HepG2 (cell line): ENCODE measurements around the gene ESYT1. TPM values are rescaled to one million over a fixed set of nuclear protein-coding genes. Genes with fewer than 3 reads are reported as not detected.

ENCODE experiments used
- ATAC-seq: fragments of 200-7000 bp; cut with Tn5 transposase; 3 replicates; pipeline ENCODE4 v1.9.1; 2020; ENCODE audit warnings: mild to moderate bottlenecking, moderate library complexity
- BruUV-seq: library from RNA; stranded (reverse); fragments of 400-500 nt; replicated peaks from 2 replicates; lab custom pipeline; 2021; lab: Mats Ljungman, UMichigan
- CTCF ChIA-PET: fragments of 300-600 bp; formaldehyde crosslinking; extraction: SDS; loops from one replicate; lab custom pipeline; 2021; ENCODE audit warnings: low total read pairs, inconsistent platforms, low intra/inter-chr PET ratio; lab: Yijun Ruan, JAX
- POLR2A ChIA-PET: fragments of 350-600 bp; sonication (Branson Sonifier 250); formaldehyde crosslinking; loops from one replicate; lab custom pipeline; 2020; ENCODE audit warnings: antibody characterized with exemption, inconsistent platforms; lab: Yijun Ruan, JAX
- DNase-seq: peaks from one replicate; pipeline ENCODE4 v3.0.0-alpha.2; 2015; ENCODE audit warnings: low spot score
- FAIRE-seq: peaks from 3 replicates; lab custom pipeline; 2011; peaks lifted over from hg19 to GRCh38; lab: Jason Lieb, UNC
- H2AFZ ChIP-seq: one replicate; pipeline ENCODE4 v1.6.1; 2011; ENCODE audit warnings: low read length, inconsistent platforms
- H3K27ac ChIP-seq: fragments of 300-600 bp; 3 replicates; pipeline ENCODE4 v1.8.0; 2011; ENCODE audit warnings: mixed run types, mild to moderate bottlenecking, mixed read lengths, low read length, inconsistent platforms; ENCODE audit not compliant: insufficient read depth; ENCODE audit errors: extremely low read length
- H3K27me3 ChIP-seq, 2 experiments: fragments of 200-600 bp in 1 of 2; 2 replicates in 1 of 2; 3 replicates in 1 of 2; pipeline versions ENCODE4 v1.6.0 to v1.8.0; 2011; ENCODE audit warnings: low read length in 2 of 2, mild to moderate bottlenecking in 2 of 2, moderate library complexity in 2 of 2, inconsistent platforms in 1 of 2; ENCODE audit not compliant: insufficient read depth in 2 of 2, control insufficient read depth in 1 of 2
- H3K36me3 ChIP-seq, 2 experiments: fragments of 200-600 bp in 1 of 2; replicated peaks in 1 of 2; 2 replicates in 1 of 2; 3 replicates in 1 of 2; pipeline versions ENCODE4 v1.5.1 to v1.8.0; 2011; ENCODE audit warnings: low read length in 2 of 2, inconsistent platforms in 1 of 2; ENCODE audit not compliant: insufficient read depth in 2 of 2, control insufficient read depth in 1 of 2
- H3K4me1 ChIP-seq: 2 replicates; pipeline ENCODE4 v1.5.1; 2012; ENCODE audit warnings: low read length, inconsistent platforms; ENCODE audit not compliant: insufficient read depth
- H3K4me2 ChIP-seq: 2 replicates; pipeline ENCODE4 v1.6.0; 2011; ENCODE audit warnings: low read depth, low read length, inconsistent platforms
- H3K4me3 ChIP-seq, 3 experiments: fragments of 200-600 bp in 1 of 3; sonication (generic), shearing (Covaris generic) in 1 of 3; replicated peaks in 1 of 3; 2 replicates each; pipeline ENCODE4 v1.5.1; 2011 to 2016; ENCODE audit warnings: low read length in 3 of 3, inconsistent platforms in 2 of 3, low read depth in 2 of 3, mild to moderate bottlenecking in 2 of 3, control low read depth in 1 of 3, mixed read lengths in 1 of 3; ENCODE audit not compliant: insufficient read depth in 1 of 3
- H3K79me2 ChIP-seq: one replicate; pipeline ENCODE4 v1.6.1; 2011; ENCODE audit warnings: low read length, inconsistent platforms; ENCODE audit not compliant: insufficient read depth
- H3K9ac ChIP-seq: 2 replicates; pipeline ENCODE4 v1.6.0; 2011; ENCODE audit warnings: mild to moderate bottlenecking, low read depth, low read length, inconsistent platforms; ENCODE audit not compliant: insufficient read depth
- H3K9me3 ChIP-seq: 2 replicates; pipeline ENCODE4 v1.5.1; 2012; ENCODE audit warnings: mild to moderate bottlenecking, low read length
- H4K20me1 ChIP-seq: 2 replicates; pipeline ENCODE4 v1.6.0; 2011; ENCODE audit warnings: inconsistent platforms, mild to moderate bottlenecking, low read length, moderate library complexity; ENCODE audit not compliant: insufficient read depth
- AGO1 ChIP-seq: fragments of 200-400 bp; formaldehyde crosslinking; IDR thresholded peaks from 2 replicates; pipeline ENCODE4 v1.6.1; 2017; ENCODE audit warnings: mild to moderate bottlenecking, low read depth, low read length, moderate library complexity; ENCODE audit not compliant: poor library complexity, severe bottlenecking
- ATF7 ChIP-seq, 2 experiments: fragments of 450-650 bp in 1 of 2; sonication (generic) in 1 of 2; formaldehyde crosslinking in 1 of 2; IDR thresholded peaks; 2 replicates each; pipeline versions ENCODE4 v1.4.0 to v1.6.1; 2016 to 2020; ENCODE audit warnings: antibody characterized with exemption in 1 of 2, mild to moderate bottlenecking in 1 of 2, missing genetic modification reagents in 1 of 2
- FOXA1 ChIP-seq, 2 experiments: fragments of 450-650 bp in 1 of 2; sonication (generic) in 1 of 2; formaldehyde crosslinking in 1 of 2; IDR thresholded peaks; 2 replicates each; pipeline versions ENCODE4 v1.4.0 to v1.6.1; 2016 to 2020; ENCODE audit warnings: missing genetic modification reagents in 1 of 2
- HIVEP1 ChIP-seq: sonication (generic); formaldehyde crosslinking; IDR thresholded peaks from 2 replicates; pipeline ENCODE4 v1.4.0; 2020; ENCODE audit warnings: mild to moderate bottlenecking, missing genetic modification reagents
- HNF4G ChIP-seq, 2 experiments: sonication (generic) in 1 of 2; formaldehyde crosslinking in 1 of 2; IDR thresholded peaks; 2 replicates each; pipeline versions ENCODE4 v1.4.0 to v1.6.1; 2011 to 2020; ENCODE audit warnings: borderline replicate concordance in 2 of 2, low read depth in 2 of 2, mild to moderate bottlenecking in 2 of 2, low read length in 1 of 2, missing genetic modification reagents in 1 of 2, moderate library complexity in 1 of 2
- MTF2 ChIP-seq: sonication (generic); formaldehyde crosslinking; IDR thresholded peaks from 2 replicates; pipeline ENCODE4 v1.5.0; 2020; ENCODE audit warnings: missing genetic modification reagents, borderline replicate concordance
- NFKB2 ChIP-seq: sonication (generic); formaldehyde crosslinking; IDR thresholded peaks from 2 replicates; pipeline ENCODE4 v1.4.0; 2020; ENCODE audit warnings: missing genetic modification reagents, borderline replicate concordance
- PPARG ChIP-seq: conservative IDR thresholded peaks from 2 replicates; pipeline ENCODE4 v1.6.1; 2016; ENCODE audit warnings: missing biosample characterization, missing genetic modification reagents
- SOX5 ChIP-seq: IDR thresholded peaks from 2 replicates; pipeline ENCODE4 v1.6.1; 2016; ENCODE audit warnings: borderline replicate concordance
- SSRP1 ChIP-seq: IDR thresholded peaks from 2 replicates; pipeline ENCODE4 v1.6.1; 2016; ENCODE audit warnings: control low read depth
- ZNF263 ChIP-seq: sonication (generic); formaldehyde crosslinking; IDR thresholded peaks from 2 replicates; pipeline ENCODE4 v1.4.0; 2020; ENCODE audit warnings: missing genetic modification reagents
- ZNF333 ChIP-seq: sonication (generic); formaldehyde crosslinking; IDR thresholded peaks from 2 replicates; pipeline ENCODE4 v1.4.0; 2020; ENCODE audit warnings: mild to moderate bottlenecking, missing genetic modification reagents, borderline replicate concordance
- ZNF891 ChIP-seq: sonication (generic); formaldehyde crosslinking; IDR thresholded peaks from 2 replicates; pipeline ENCODE4 v1.5.0; 2020; ENCODE audit warnings: mild to moderate bottlenecking, missing genetic modification reagents
- WGBS: methylation state at CpG from one replicate; pipeline ENCODE4 v1.1.6; 2017; ENCODE audit warnings: low lambda C conversion rate; 5-methylcytosine and 5-hydroxymethylcytosine counted together
- in situ Hi-C: cut with HindIII; loops from 2 replicates; pipeline ENCODE4 v1.10.0; 2017; ENCODE audit warnings: low pct_unique_long_range_greater_than_20kb; ENCODE audit not compliant: extremely low pct_ligation_motif_present
- intact Hi-C: fragments of 100-400 bp; cut with micrococcal nuclease; formaldehyde crosslinking; loops from one replicate; pipeline ENCODE4 v1.10.0; 2022; ENCODE audit not compliant: unreplicated experiment
- polyA plus RNA-seq, 8 experiments: library from polyadenylated mRNA; depleted of rRNA in 3 of 8; stranded (reverse) in 7 of 8; unstranded in 1 of 8; fragments of >200 nt; fragmentation: Illumina TruSeq in 4 of 8; extraction: Trizol in 4 of 8; gene quantifications; 2 replicates each; pipeline versions ENCODE4 v1.2.1 to v1.2.3, GENCODE V29; 2011 to 2016; ENCODE audit warnings: low read depth in 4 of 8, missing spikeins in 1 of 8, mixed read lengths in 1 of 8; ENCODE audit not compliant: insufficient read depth in 1 of 8
- total RNA-seq, 5 experiments: library from RNA; depleted of rRNA; stranded (reverse); fragments of >200 nt; fragmentation: Illumina TruSeq; extraction: Trizol; gene quantifications; 2 replicates each; pipeline ENCODE4 v1.2.3, GENCODE V29; 2016; ENCODE audit warnings: low read depth in 1 of 5
- TF ChIP-seq, protein P1 (sequence below): sonication (generic); formaldehyde crosslinking; IDR thresholded peaks from 2 replicates; pipeline ENCODE4 v1.4.0; 2020; ENCODE audit warnings: missing genetic modification reagents, borderline replicate concordance
- TF ChIP-seq, protein P2 (sequence below): sonication (generic); formaldehyde crosslinking; IDR thresholded peaks from 2 replicates; pipeline ENCODE4 v1.4.0; 2020; ENCODE audit warnings: missing genetic modification reagents

ESYT1 gene
- total and polyA plus RNA-seq, 2 of the 13 experiments (the other 11 are each of a cell fraction or from before 2014, with no cell fraction given) = 66.9 to 71.0 TPM

DNA sequence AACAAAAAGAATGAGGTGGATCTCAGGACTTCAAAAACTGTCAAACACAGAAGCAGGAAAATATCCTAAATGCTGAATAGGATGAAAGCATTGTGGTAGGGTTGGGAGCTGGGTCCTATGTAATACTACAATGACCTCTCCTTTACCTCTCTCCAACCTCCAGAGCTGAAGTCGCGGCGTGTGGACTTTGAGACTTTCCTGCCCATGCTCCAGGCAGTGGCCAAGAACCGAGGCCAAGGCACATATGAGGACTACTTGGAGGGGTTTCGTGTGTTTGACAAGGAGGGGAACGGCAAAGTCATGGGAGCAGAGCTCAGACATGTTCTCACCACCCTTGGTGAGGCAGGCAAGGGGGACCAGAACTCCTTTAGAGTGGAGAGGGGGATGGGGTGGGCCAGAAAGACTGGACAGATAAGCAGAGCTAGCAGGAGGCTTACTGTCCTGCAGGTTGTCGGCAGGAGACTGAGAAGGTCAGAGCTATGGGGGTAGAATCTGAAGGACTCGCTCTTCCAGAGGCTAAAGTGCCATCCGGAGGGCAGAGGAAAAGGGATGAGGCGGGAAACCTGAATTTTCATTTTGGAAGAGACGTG lies 27.3 kb downstream of the ESYT1 start:
- no peak overlapping the region for H3K4me3 ChIP-seq
- no peaks in the 10 kb centered on the region for H3K9me3 ChIP-seq
- peaks cover 37% of the 10 kb centered on the region for H3K79me2 ChIP-seq
- H3K4me2 ChIP-seq = 0 out of 2 replicates have a peak overlapping the region, but pooled peaks have one; percentile 15
- peaks cover 56% of the 10 kb centered on the region for H3K4me1 ChIP-seq
- WGBS = 68% methylated on average over 11 of the region's 11 CpGs
- POLR2A ChIA-PET = interaction anchor here (0.8 to 2.3 kb wide), 6 partner anchors 27 to 66 kb away, joined by 3 to 17 read pairs (median 4); partner anchors contain the start of genes ESYT1, PA2G4, RNF41 and SMARCC2
- no peak for ATAC-seq
- peak overlapping the region; percentile 44 for H3K27ac ChIP-seq
- CTCF ChIA-PET = no interaction called here
- peaks cover 14% of the 10 kb centered on the region; the same call in 1 of the 2 replicates for H4K20me1 ChIP-seq
- H3K27me3 ChIP-seq = no peaks in the 10 kb centered on the region; a peak in 1 of 5 replicates
- no peak overlapping the region for H3K9ac ChIP-seq
- in situ Hi-C loops = loop anchor here (5.0 kb wide), 1 partner anchor 33 kb away; no protein-coding TSS in a partner anchor
- H3K36me3 ChIP-seq = peaks cover 7 to 10% of the 10 kb centered on the region in 2 experiments
- intact Hi-C loops = loop anchor here (5.0 kb wide), 1 partner anchor 37 kb away; no protein-coding TSS in a partner anchor
- DNase-seq = no peak
- no peak overlapping the region for H2AFZ ChIP-seq
- no peak for FAIRE-seq
- BruUV-seq = no TSS peak
- TF ChIP-seq ZNF333 (CRISPR knock-in tag) = no peak
- TF ChIP-seq ZNF891 (CRISPR knock-in tag) = no peak
- TF ChIP-seq ZNF263 = no peak
- TF ChIP-seq FOXA1 (IDR thresholded peaks at IDR 0.05) = no peak
- TF ChIP-seq FOXA1 (CRISPR knock-in tag; IDR thresholded peaks at IDR 0.05) = no peak
- no peak for TF ChIP-seq AGO1
- TF ChIP-seq, protein P1, sequence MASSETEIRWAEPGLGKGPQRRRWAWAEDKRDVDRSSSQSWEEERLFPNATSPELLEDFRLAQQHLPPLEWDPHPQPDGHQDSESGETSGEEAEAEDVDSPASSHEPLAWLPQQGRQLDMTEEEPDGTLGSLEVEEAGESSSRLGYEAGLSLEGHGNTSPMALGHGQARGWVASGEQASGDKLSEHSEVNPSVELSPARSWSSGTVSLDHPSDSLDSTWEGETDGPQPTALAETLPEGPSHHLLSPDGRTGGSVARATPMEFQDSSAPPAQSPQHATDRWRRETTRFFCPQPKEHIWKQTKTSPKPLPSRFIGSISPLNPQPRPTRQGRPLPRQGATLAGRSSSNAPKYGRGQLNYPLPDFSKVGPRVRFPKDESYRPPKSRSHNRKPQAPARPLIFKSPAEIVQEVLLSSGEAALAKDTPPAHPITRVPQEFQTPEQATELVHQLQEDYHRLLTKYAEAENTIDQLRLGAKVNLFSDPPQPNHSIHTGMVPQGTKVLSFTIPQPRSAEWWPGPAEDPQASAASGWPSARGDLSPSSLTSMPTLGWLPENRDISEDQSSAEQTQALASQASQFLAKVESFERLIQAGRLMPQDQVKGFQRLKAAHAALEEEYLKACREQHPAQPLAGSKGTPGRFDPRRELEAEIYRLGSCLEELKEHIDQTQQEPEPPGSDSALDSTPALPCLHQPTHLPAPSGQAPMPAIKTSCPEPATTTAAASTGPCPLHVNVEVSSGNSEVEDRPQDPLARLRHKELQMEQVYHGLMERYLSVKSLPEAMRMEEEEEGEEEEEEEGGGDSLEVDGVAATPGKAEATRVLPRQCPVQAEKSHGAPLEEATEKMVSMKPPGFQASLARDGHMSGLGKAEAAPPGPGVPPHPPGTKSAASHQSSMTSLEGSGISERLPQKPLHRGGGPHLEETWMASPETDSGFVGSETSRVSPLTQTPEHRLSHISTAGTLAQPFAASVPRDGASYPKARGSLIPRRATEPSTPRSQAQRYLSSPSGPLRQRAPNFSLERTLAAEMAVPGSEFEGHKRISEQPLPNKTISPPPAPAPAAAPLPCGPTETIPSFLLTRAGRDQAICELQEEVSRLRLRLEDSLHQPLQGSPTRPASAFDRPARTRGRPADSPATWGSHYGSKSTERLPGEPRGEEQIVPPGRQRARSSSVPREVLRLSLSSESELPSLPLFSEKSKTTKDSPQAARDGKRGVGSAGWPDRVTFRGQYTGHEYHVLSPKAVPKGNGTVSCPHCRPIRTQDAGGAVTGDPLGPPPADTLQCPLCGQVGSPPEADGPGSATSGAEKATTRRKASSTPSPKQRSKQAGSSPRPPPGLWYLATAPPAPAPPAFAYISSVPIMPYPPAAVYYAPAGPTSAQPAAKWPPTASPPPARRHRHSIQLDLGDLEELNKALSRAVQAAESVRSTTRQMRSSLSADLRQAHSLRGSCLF (CRISPR knock-in tag) = no peak
- TF ChIP-seq SOX5 (CRISPR knock-in tag) = no peak
- TF ChIP-seq PPARG = no peak
- TF ChIP-seq HNF4G (IDR thresholded peaks at IDR 0.05; ENCODE audit: borderline replicate concordance, low read depth, low read length) = 0 out of 2 replicates have a peak, but pooled peaks have one; percentile 33
- no peak for TF ChIP-seq HNF4G (CRISPR knock-in tag; IDR thresholded peaks at IDR 0.05; ENCODE audit: borderline replicate concordance, low read depth)
- TF ChIP-seq, protein P2, sequence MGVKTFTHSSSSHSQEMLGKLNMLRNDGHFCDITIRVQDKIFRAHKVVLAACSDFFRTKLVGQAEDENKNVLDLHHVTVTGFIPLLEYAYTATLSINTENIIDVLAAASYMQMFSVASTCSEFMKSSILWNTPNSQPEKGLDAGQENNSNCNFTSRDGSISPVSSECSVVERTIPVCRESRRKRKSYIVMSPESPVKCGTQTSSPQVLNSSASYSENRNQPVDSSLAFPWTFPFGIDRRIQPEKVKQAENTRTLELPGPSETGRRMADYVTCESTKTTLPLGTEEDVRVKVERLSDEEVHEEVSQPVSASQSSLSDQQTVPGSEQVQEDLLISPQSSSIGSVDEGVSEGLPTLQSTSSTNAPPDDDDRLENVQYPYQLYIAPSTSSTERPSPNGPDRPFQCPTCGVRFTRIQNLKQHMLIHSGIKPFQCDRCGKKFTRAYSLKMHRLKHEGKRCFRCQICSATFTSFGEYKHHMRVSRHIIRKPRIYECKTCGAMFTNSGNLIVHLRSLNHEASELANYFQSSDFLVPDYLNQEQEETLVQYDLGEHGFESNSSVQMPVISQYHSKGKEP (CRISPR knock-in tag) = no peak
- no peak for TF ChIP-seq ATF7 (IDR thresholded peaks at IDR 0.05)
- no peak for TF ChIP-seq ATF7 (CRISPR knock-in tag; IDR thresholded peaks at IDR 0.05)
- TF ChIP-seq MTF2 (CRISPR knock-in tag) = no peak
- peak; percentile 50; the same call in 1 of the 2 replicates for TF ChIP-seq SSRP1 (CRISPR knock-in tag)
- TF ChIP-seq NFKB2 = no peak
- TF ChIP-seq HIVEP1 (CRISPR knock-in tag) = no peak
